ENCODE measurements around the gene RAMP1.
A peak's percentile ranks its signal among the peaks of the same experiment; 100 is the strongest.

The RAMP1 gene

DNA sequence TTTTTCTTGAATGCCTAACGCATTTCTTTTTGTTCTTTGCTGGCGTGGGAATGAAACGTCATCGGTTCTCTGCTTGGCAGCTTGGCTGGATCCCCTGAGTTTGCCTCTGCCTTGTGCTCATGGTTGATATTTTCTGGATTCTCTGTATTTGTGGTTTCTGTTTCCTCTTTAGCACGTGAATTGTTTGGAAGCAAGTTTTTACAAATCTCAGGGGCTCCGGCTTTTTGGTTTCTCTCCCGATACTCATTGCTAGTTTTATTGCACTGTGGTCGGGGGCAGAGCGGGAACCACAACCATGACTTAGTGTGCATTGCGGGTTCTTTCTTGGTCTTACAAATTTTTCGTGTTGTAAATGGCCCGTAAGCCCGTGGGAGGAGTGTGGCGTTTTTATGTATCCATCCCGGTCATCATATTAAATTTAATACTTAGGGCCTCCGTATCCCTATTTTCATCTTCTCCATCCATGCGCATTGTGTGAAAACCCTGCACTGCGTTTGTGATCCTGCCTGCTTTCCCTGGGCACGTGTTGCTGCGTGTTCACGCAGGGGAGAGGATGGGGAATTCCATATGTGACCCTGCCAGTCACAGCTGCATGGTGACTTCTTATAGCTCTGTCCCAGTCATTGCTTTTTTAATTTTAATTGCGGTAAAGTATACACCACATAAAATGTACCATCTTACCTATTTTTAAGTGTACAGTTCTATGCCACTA, 9.4 kb downstream of the RAMP1 start:
- no peaks in the 10 kb centered on the region for H3K27me3 ChIP-seq (ENCODE audit: control insufficient read depth in 2 of 2, insufficient read depth in 2 of 2, low read length in 2 of 2)
- H3K9me3 ChIP-seq (ENCODE audit: control insufficient read depth in 2 of 2, low read length in 2 of 2), result no peaks in the 10 kb centered on the region
- no peaks in the 10 kb centered on the region for H3K36me3 ChIP-seq (ENCODE audit: control insufficient read depth in 2 of 2, insufficient read depth in 2 of 2, low read length in 2 of 2)
- H3K4me1 ChIP-seq (ENCODE audit: control insufficient read depth in 2 of 2, insufficient read depth in 2 of 2, low read length in 2 of 2), result no peaks in the 10 kb centered on the region
- H3K27ac ChIP-seq (ENCODE audit: low read depth in 2 of 2, low read length in 2 of 2), result no peak overlapping the region
- no peak overlapping the region for H3K9ac ChIP-seq (ENCODE audit: low read depth in 1 of 2, low read length in 2 of 2)
- no peak overlapping the region for H3K4me3 ChIP-seq (ENCODE audit: low read length in 2 of 2)

GRCh38 chr2:237869343-237870102, 10.1 kb downstream of the RAMP1 start:
- Histone ChIP-seq H3K9me3 (ENCODE audit: control insufficient read depth in 2 of 2, low read length in 2 of 2) (no peaks in the 10 kb centered on the region), H3K36me3 (ENCODE audit: control insufficient read depth in 2 of 2, insufficient read depth in 2 of 2, low read length in 2 of 2) (no peaks in the 10 kb centered on the region), H3K27ac (ENCODE audit: low read depth in 2 of 2, low read length in 2 of 2) (no peak overlapping the region), H3K27me3 (ENCODE audit: control insufficient read depth in 2 of 2, insufficient read depth in 2 of 2, low read length in 2 of 2) (no peaks in the 10 kb centered on the region), H3K4me3 (ENCODE audit: low read length in 2 of 2) (no peak overlapping the region), H3K4me1 (ENCODE audit: control insufficient read depth in 2 of 2, insufficient read depth in 2 of 2, low read length in 2 of 2) (no peaks in the 10 kb centered on the region), H3K9ac (ENCODE audit: low read depth in 1 of 2, low read length in 2 of 2) (no peak overlapping the region)

- H3K4me1 ChIP-seq (ENCODE audit: control insufficient read depth in 2 of 2, insufficient read depth in 2 of 2, low read length in 2 of 2), result no peaks in the 10 kb centered on the region
- no peaks in the 10 kb centered on the region for H3K9me3 ChIP-seq (ENCODE audit: control insufficient read depth in 2 of 2, low read length in 2 of 2)
- H3K27me3 ChIP-seq (ENCODE audit: control insufficient read depth in 2 of 2, insufficient read depth in 2 of 2, low read length in 2 of 2), result no peaks in the 10 kb centered on the region
- no peak overlapping the region for H3K9ac ChIP-seq (ENCODE audit: low read depth in 1 of 2, low read length in 2 of 2)
- no peak overlapping the region for H3K27ac ChIP-seq (ENCODE audit: low read depth in 2 of 2, low read length in 2 of 2)
- H3K36me3 ChIP-seq (ENCODE audit: control insufficient read depth in 2 of 2, insufficient read depth in 2 of 2, low read length in 2 of 2), result no peaks in the 10 kb centered on the region
- H3K4me3 ChIP-seq (ENCODE audit: low read length in 2 of 2), result no peak overlapping the region
These were observed 10.7 kb downstream of the RAMP1 start for GRCh38 chr2:237870126-237870525.

DNA sequence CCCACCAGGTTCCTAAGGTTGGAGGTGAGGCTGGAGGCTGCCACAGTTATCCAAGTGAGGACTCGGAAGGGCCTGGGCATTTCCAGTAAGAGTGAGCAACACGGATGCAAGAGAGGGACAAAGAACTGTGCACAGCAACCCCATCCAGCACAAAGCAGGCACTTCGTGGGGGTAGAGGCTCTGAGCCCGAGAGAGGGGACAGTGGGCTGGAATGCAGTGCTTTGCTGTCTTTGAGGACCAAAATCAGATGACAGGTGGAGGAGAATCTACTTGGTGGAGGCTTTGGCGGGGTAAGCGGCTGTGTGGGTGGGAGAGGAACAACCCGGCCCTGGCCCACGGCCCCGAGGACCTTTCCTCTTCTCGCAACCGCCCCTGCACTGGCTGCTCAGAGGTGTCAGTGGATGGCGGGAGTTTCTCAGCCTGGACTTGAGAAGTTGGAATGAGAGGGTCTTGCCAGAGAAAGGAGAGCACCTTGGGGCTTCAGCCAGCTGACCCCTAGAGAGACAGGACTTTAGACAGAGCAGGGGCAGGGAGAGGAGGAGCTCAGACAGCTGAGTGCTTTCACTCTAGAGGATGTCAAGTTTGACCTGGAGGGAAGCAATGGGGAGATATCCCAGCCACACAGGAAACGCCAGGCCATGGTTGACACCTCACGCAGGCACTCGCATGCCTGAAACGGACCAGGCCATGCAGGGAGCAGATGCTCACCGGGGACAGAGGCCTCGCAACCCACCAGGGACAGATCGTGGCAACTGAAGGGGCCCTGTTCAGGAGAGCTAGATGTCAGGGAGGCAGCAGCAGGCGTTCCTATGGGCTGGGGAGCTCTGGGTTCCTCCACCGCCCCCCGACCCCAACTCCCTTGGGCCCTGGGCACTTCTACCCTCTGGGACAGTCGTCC, 11.6 kb downstream of the RAMP1 start:
- Histone ChIP-seq H3K9ac (ENCODE audit: low read depth in 1 of 2, low read length in 2 of 2) (no peak overlapping the region), H3K27ac (ENCODE audit: low read depth in 2 of 2, low read length in 2 of 2) (no peak overlapping the region), H3K36me3 (ENCODE audit: control insufficient read depth in 2 of 2, insufficient read depth in 2 of 2, low read length in 2 of 2) (no peaks in the 10 kb centered on the region), H3K4me3 (ENCODE audit: low read length in 2 of 2) (no peak overlapping the region), H3K27me3 (ENCODE audit: control insufficient read depth in 2 of 2, insufficient read depth in 2 of 2, low read length in 2 of 2) (no peaks in the 10 kb centered on the region), H3K4me1 (ENCODE audit: control insufficient read depth in 2 of 2, insufficient read depth in 2 of 2, low read length in 2 of 2) (no peaks in the 10 kb centered on the region), H3K9me3 (ENCODE audit: control insufficient read depth in 2 of 2, low read length in 2 of 2) (no peaks in the 10 kb centered on the region)

- H3K27me3 ChIP-seq (ENCODE audit: control insufficient read depth in 2 of 2, insufficient read depth in 2 of 2, low read length in 2 of 2), result no peaks in the 10 kb centered on the region
- H3K9ac ChIP-seq (ENCODE audit: low read depth in 1 of 2, low read length in 2 of 2), result no peak overlapping the region
- no peak overlapping the region for H3K4me3 ChIP-seq (ENCODE audit: low read length in 2 of 2)
- H3K9me3 ChIP-seq (ENCODE audit: control insufficient read depth in 2 of 2, low read length in 2 of 2), result no peaks in the 10 kb centered on the region
- H3K36me3 ChIP-seq (ENCODE audit: control insufficient read depth in 2 of 2, insufficient read depth in 2 of 2, low read length in 2 of 2), result no peaks in the 10 kb centered on the region
- H3K27ac ChIP-seq (ENCODE audit: low read depth in 2 of 2, low read length in 2 of 2), result no peak overlapping the region
- no peaks in the 10 kb centered on the region for H3K4me1 ChIP-seq (ENCODE audit: control insufficient read depth in 2 of 2, insufficient read depth in 2 of 2, low read length in 2 of 2)
These were observed 12.9 kb downstream of the RAMP1 start for GRCh38 chr2:237872178-237872887.

- no peaks in the 10 kb centered on the region for H3K4me1 ChIP-seq (ENCODE audit: control insufficient read depth in 2 of 2, insufficient read depth in 2 of 2, low read length in 2 of 2)
- H3K27ac ChIP-seq (ENCODE audit: low read depth in 2 of 2, low read length in 2 of 2), result peak overlapping the region in 1 of 2 donors; percentile 9
- no peak overlapping the region for H3K4me3 ChIP-seq (ENCODE audit: low read length in 2 of 2)
- H3K9me3 ChIP-seq (ENCODE audit: control insufficient read depth in 2 of 2, low read length in 2 of 2), result no peaks in the 10 kb centered on the region
- no peaks in the 10 kb centered on the region for H3K36me3 ChIP-seq (ENCODE audit: control insufficient read depth in 2 of 2, insufficient read depth in 2 of 2, low read length in 2 of 2)
- no peaks in the 10 kb centered on the region for H3K27me3 ChIP-seq (ENCODE audit: control insufficient read depth in 2 of 2, insufficient read depth in 2 of 2, low read length in 2 of 2)
- H3K9ac ChIP-seq (ENCODE audit: low read depth in 1 of 2, low read length in 2 of 2), result no peak overlapping the region
These were observed 14.0 kb downstream of the RAMP1 start for GRCh38 chr2:237873421-237873831.

DNA sequence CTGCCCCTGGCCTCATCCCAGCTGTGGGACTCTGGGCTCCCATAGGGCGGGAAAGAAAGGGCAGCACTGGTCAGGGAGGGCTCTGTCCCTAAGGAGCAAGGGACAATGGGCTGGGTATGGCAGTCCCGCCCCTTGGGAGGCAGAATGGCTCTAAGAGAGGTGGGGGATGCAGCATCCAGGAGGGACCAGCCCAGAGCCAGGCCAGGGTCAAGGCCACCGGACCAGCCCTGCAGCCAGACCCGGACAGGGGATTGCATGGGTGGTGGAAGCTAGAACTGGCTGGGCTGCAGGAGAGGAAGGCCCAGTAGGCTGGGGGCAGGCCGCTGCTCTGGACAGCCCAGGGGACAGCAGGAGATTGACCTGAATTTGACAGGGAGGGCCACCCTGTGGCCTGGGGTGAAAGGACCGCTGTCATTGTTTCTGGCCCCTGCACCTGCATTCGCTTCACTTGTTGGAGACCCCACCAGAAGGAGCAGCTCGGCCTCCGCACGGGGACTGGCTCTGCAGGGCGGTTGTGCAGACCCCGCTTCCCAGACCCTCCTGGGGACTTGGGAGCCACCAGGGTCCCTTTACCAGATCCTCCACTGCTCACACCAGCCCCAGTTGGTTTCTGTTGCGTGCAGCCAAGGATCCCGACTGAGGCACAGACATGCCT, 14.6 kb downstream of the RAMP1 start:
- Histone ChIP-seq H3K4me3 (ENCODE audit: low read length in 2 of 2) (no peak overlapping the region), H3K9me3 (ENCODE audit: control insufficient read depth in 2 of 2, low read length in 2 of 2) (no peaks in the 10 kb centered on the region), H3K36me3 (ENCODE audit: control insufficient read depth in 2 of 2, insufficient read depth in 2 of 2, low read length in 2 of 2) (no peaks in the 10 kb centered on the region), H3K9ac (ENCODE audit: low read depth in 1 of 2, low read length in 2 of 2) (no peak overlapping the region), H3K27ac (ENCODE audit: low read depth in 2 of 2, low read length in 2 of 2) (peak overlapping the region in 1 of 2 donors; percentile 9), H3K27me3 (ENCODE audit: control insufficient read depth in 2 of 2, insufficient read depth in 2 of 2, low read length in 2 of 2) (no peaks in the 10 kb centered on the region), H3K4me1 (ENCODE audit: control insufficient read depth in 2 of 2, insufficient read depth in 2 of 2, low read length in 2 of 2) (no peaks in the 10 kb centered on the region)

GRCh38 chr2:237874585-237875161, 15.2 kb downstream of the RAMP1 start:
- Histone ChIP-seq H3K9ac (ENCODE audit: low read depth in 1 of 2, low read length in 2 of 2) (no peak overlapping the region), H3K27ac (ENCODE audit: low read depth in 2 of 2, low read length in 2 of 2) (no peak overlapping the region)

More at GRCh38 chr2:237874585-237875161, 15.2 kb downstream of the RAMP1 start:
- Histone ChIP-seq H3K36me3 (ENCODE audit: control insufficient read depth in 2 of 2, insufficient read depth in 2 of 2, low read length in 2 of 2) (no peaks in the 10 kb centered on the region), H3K4me3 (ENCODE audit: low read length in 2 of 2) (no peak overlapping the region), H3K27me3 (ENCODE audit: control insufficient read depth in 2 of 2, insufficient read depth in 2 of 2, low read length in 2 of 2) (no peaks in the 10 kb centered on the region), H3K4me1 (ENCODE audit: control insufficient read depth in 2 of 2, insufficient read depth in 2 of 2, low read length in 2 of 2) (no peaks in the 10 kb centered on the region), H3K9me3 (ENCODE audit: control insufficient read depth in 2 of 2, low read length in 2 of 2) (no peaks in the 10 kb centered on the region)

All from mucosa of rectum (tissue), 2 donors.